Calu3 (cell line): ENCODE results near the gene MVB12A. TPM values are rescaled to one million over a fixed set of nuclear protein-coding genes. Genes with fewer than 3 reads are reported as not detected.

ENCODE experiments used
- BruUV-seq: library from RNA; stranded (reverse); fragments of 400-500 nt; replicated peaks from 2 replicates; lab custom pipeline; 2021; lab: Mats Ljungman, UMichigan
- CTCF ChIA-PET: fragments of 300-600 bp; sonication (Branson Sonifier 250); formaldehyde crosslinking; loops from one replicate; lab custom pipeline; 2022; ENCODE audit warnings: antibody characterized with exemption; lab: Charles Lee
- DNase-seq: peaks from one replicate; pipeline ENCODE4 v3.0.0; 2022
- H3K27ac Mint-ChIP-seq: one replicate; pipeline ENCODE4 v1.8.0; 2022; ENCODE audit warnings: mixed read lengths; ENCODE audit not compliant: unreplicated experiment
- H3K27me3 Mint-ChIP-seq: one replicate; pipeline ENCODE4 v1.8.0; 2022; ENCODE audit warnings: mixed read lengths; ENCODE audit not compliant: unreplicated experiment
- H3K36me3 Mint-ChIP-seq: one replicate; pipeline ENCODE4 v1.8.0; 2022; ENCODE audit warnings: mild to moderate bottlenecking, moderate library complexity, mixed read lengths; ENCODE audit not compliant: insufficient read depth, unreplicated experiment
- H3K4me1 Mint-ChIP-seq: one replicate; pipeline ENCODE4 v1.8.0; 2022; ENCODE audit warnings: mild to moderate bottlenecking, low read depth, mixed read lengths; ENCODE audit not compliant: unreplicated experiment
- H3K4me3 Mint-ChIP-seq: one replicate; pipeline ENCODE4 v1.8.0; 2022; ENCODE audit warnings: mild to moderate bottlenecking, low read depth, moderate library complexity, mixed read lengths; ENCODE audit not compliant: unreplicated experiment
- H3K9me3 Mint-ChIP-seq: one replicate; pipeline ENCODE4 v1.8.0; 2022; ENCODE audit warnings: low read depth, mixed read lengths; ENCODE audit not compliant: unreplicated experiment
- CTCF ChIP-seq: fragments of 200-600 bp; IDR thresholded peaks from one replicate; pipeline ENCODE4 v1.8.0; 2022; ENCODE audit warnings: antibody characterized with exemption; ENCODE audit not compliant: unreplicated experiment
- intact Hi-C: fragments of 100-400 bp; cut with micrococcal nuclease; formaldehyde crosslinking; loops from one replicate; pipeline ENCODE4 v1.10.0; 2022; ENCODE audit not compliant: unreplicated experiment
- total RNA-seq: library from RNA; stranded (reverse); gene quantifications from 2 replicates; pipeline ENCODE4 v1.2.3, GENCODE V29; 2022

MVB12A gene
- total RNA-seq, 1 experiment from 2014 or later = 41.1 TPM

DNA sequence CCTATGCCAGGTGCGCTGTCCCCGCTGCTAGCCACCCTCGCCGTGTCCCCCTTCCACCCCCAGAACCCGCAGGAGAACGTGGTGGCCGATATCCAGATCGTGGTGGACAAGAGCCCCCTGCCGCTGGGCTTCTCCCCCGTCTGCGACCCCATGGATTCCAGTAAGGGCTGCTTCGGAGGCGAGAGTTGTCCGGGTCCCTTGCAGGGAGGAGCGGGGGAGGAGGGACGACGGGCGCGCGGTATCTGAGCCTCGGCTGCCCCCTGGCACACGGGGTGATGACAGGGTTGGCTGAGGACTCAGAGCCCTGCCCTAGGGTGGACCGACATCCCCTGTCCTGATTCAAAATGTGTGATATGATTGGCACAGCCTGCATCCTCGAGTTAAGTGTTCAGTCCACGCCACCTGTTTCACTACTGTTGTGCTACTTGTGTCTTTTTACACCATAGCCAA, 653 bp downstream of the MVB12A start:
- Mint-ChIP-seq H3K9me3 (no peaks in the 10 kb centered on the region), H3K27me3 (no peaks in the 10 kb centered on the region), H3K27ac (no peak overlapping the region), H3K4me1 (no peaks in the 10 kb centered on the region), H3K4me3 (peak overlapping the region; percentile 78), H3K36me3 (peaks cover 21% of the 10 kb centered on the region)
- intact Hi-C loops = no loop called here
- DNase-seq = peak; percentile 35
- BruUV-seq = no TSS peak
- TF ChIP-seq CTCF = no peak
- CTCF ChIA-PET = interaction anchor here (0.6 kb wide), 1 partner anchor 136 kb away, joined by 3 read pairs; no protein-coding TSS in a partner anchor

- TF ChIP-seq CTCF = no peak
- peaks cover 21% of the 10 kb centered on the region for H3K36me3 Mint-ChIP-seq
- H3K27ac Mint-ChIP-seq = no peak overlapping the region
- DNase-seq = no peak
- no peaks in the 10 kb centered on the region for H3K9me3 Mint-ChIP-seq
- no peak overlapping the region for H3K4me3 Mint-ChIP-seq
- CTCF ChIA-PET = no interaction called here
- intact Hi-C loops = no loop called here
- no peaks in the 10 kb centered on the region for H3K4me1 Mint-ChIP-seq
- BruUV-seq = no TSS peak
- no peaks in the 10 kb centered on the region for H3K27me3 Mint-ChIP-seq
Observed at GRCh38 chr19:17421942-17422341, 2.1 kb downstream of the MVB12A start.

GRCh38 chr19:17423429-17424208, 3.8 kb downstream of the MVB12A start:
- no peak for TF ChIP-seq CTCF
- no peak for DNase-seq
- Mint-ChIP-seq H3K9me3 (no peaks in the 10 kb centered on the region), H3K4me3 (no peak overlapping the region), H3K4me1 (no peaks in the 10 kb centered on the region), H3K27me3 (no peaks in the 10 kb centered on the region), H3K36me3 (peaks cover 21% of the 10 kb centered on the region), H3K27ac (no peak overlapping the region)
- CTCF ChIA-PET = no interaction called here
- intact Hi-C loops = no loop called here
- BruUV-seq = no TSS peak

GRCh38 chr19:17424743-17425365, 5.0 kb downstream of the MVB12A start:
- Mint-ChIP-seq H3K4me1 (no peaks in the 10 kb centered on the region), H3K36me3 (peaks cover 13% of the 10 kb centered on the region), H3K4me3 (no peak overlapping the region), H3K27ac (no peak overlapping the region), H3K27me3 (no peaks in the 10 kb centered on the region), H3K9me3 (no peaks in the 10 kb centered on the region)
- CTCF ChIA-PET = no interaction called here
- TF ChIP-seq CTCF = no peak
- no TSS peak for BruUV-seq
- intact Hi-C loops = no loop called here
- DNase-seq = no peak
